Measurements from ENCODE around the gene ZAP70.

Gene ZAP70

GRCh38 chr2:97743913-97744312, 30.5 kb downstream of the ZAP70 start:
- TF ChIP-seq, protein P1, sequence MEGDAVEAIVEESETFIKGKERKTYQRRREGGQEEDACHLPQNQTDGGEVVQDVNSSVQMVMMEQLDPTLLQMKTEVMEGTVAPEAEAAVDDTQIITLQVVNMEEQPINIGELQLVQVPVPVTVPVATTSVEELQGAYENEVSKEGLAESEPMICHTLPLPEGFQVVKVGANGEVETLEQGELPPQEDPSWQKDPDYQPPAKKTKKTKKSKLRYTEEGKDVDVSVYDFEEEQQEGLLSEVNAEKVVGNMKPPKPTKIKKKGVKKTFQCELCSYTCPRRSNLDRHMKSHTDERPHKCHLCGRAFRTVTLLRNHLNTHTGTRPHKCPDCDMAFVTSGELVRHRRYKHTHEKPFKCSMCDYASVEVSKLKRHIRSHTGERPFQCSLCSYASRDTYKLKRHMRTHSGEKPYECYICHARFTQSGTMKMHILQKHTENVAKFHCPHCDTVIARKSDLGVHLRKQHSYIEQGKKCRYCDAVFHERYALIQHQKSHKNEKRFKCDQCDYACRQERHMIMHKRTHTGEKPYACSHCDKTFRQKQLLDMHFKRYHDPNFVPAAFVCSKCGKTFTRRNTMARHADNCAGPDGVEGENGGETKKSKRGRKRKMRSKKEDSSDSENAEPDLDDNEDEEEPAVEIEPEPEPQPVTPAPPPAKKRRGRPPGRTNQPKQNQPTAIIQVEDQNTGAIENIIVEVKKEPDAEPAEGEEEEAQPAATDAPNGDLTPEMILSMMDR (IDR thresholded peaks at IDR 0.05; ENCODE audit: low read depth, low read length, missing control alignments): no peak
- H3K4me3 ChIP-seq (replicated peaks; ENCODE audit: low read depth, low read length): no peak overlapping the region
- DNase-seq (ENCODE audit: extremely low read depth, low read depth): no peak

DNA sequence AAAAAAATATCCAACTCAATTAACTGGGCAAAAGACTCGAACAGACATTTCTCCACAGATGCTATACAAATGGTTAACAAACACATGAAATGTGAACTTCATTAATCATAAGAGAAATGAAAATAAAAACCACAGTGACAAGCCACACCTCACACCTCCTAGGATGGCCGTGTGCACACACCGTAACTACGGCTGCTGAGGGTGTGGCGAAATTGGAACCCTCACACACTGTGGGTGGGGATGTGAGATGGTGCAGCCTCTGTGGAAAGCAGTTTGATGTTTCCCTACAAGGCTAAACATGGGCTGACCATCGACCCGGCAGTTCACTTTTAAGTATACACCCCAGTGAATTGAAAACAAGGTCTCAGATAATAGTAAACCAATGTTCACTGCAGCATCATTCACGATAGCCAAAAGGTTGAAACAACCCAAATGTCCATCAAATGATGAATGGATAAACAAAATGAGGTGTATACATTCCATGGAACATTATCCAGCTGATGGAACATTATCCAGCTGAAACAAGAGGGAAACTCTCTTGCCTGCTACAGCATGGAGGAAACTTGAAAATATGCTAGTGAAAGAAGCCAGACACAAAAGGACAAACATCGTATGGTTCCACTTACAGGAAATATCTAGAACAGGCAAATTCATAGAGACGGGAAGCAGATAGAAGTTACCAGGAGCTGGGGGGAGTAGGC, 32.2 kb downstream of the ZAP70 start:
- no peak for DNase-seq (ENCODE audit: extremely low read depth, low read depth)
- TF ChIP-seq, protein P1 (IDR thresholded peaks at IDR 0.05; ENCODE audit: low read depth, low read length, missing control alignments): no peak
- no peak overlapping the region for H3K4me3 ChIP-seq (replicated peaks; ENCODE audit: low read depth, low read length)

DNA sequence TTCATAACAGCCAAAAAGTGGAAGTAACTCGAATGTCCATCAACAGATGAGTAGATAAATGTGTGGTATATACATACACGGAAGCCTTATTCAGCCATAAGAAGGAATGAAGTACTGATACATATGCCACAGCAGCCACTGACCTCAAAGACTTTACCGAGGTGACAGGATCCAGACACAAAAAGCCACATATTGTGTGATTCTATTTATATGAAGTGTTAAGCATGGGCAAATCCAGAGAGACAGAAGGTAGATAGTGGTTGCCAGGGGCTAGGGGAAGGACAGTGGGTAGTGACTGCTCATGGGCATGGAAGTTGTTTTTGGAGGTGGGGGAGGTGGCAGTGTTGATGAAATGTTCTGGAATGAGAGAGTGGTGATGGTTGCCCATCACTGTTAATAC, 33.9 kb downstream of the ZAP70 start:
- H3K4me3 ChIP-seq (replicated peaks; ENCODE audit: low read depth, low read length): no peak overlapping the region
- TF ChIP-seq, protein P1 (IDR thresholded peaks at IDR 0.05; ENCODE audit: low read depth, low read length, missing control alignments): no peak
- DNase-seq (ENCODE audit: extremely low read depth, low read depth): no peak

- DNase-seq (ENCODE audit: extremely low read depth, low read depth): no peak
- TF ChIP-seq, protein P1 (IDR thresholded peaks at IDR 0.05; ENCODE audit: low read depth, low read length, missing control alignments): no peak
- no peak overlapping the region for H3K4me3 ChIP-seq (replicated peaks; ENCODE audit: low read depth, low read length)
Observed at GRCh38 chr2:97747716-97748115, 34.3 kb downstream of the ZAP70 start.

DNA sequence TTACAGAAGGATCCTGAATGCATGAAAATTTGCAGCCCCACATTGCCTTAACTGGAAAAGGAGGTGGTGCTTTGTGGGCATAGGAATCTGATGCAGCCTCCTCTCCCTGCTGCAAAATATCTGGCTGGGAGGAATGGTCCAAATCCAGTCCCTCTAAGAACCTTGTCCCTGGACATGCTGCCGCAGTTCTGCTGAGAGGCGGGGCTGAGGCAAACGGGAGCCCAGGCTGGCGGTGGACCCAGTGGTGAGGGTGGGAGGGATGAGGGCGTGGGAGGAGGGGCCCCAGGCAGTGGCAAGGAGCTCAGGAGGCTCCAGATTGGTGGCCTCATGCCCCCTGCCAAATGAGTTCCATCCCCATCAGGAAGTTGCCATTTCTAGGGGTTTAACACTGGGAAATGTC, 36.2 kb downstream of the ZAP70 start:
- TF ChIP-seq, protein P1 (IDR thresholded peaks at IDR 0.05; ENCODE audit: low read depth, low read length, missing control alignments): no peak
- DNase-seq (ENCODE audit: extremely low read depth, low read depth): no peak
- no peak overlapping the region for H3K4me3 ChIP-seq (replicated peaks; ENCODE audit: low read depth, low read length)

GRCh38 chr2:97750017-97750416, 36.6 kb downstream of the ZAP70 start:
- no peak overlapping the region for H3K4me3 ChIP-seq (replicated peaks; ENCODE audit: low read depth, low read length)
- TF ChIP-seq, protein P1 (IDR thresholded peaks at IDR 0.05; ENCODE audit: low read depth, low read length, missing control alignments): no peak
- DNase-seq (ENCODE audit: extremely low read depth, low read depth): no peak

DNA sequence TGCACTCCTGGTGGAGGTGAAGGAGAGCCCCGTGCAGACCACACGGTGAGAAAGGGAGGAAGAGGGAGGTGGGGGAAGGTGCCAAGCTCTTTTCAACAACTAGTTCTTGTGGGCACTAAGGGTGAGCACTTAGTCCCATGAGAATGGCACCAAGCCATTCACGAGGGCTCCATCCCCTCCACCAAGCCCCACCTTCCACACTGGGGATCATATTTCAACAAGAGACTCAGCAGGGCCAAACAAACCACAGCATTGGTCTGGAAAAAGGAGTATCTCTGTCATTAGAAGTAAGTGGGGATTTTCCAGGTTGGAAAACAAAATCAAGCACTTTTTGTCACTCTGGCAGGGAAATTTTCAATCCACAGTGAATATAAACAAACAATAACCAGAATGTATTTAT, 38.4 kb downstream of the ZAP70 start:
- TF ChIP-seq, protein P1 (IDR thresholded peaks at IDR 0.05; ENCODE audit: low read depth, low read length, missing control alignments): no peak
- DNase-seq (ENCODE audit: extremely low read depth, low read depth): no peak
- no peak overlapping the region for H3K4me3 ChIP-seq (replicated peaks; ENCODE audit: low read depth, low read length)
